ENCODE data around the gene HOXB13.

- TF ChIP-seq CTCF (IDR thresholded peaks at IDR 0.05) (no peak), POLR2A (IDR thresholded peaks at IDR 0.05) (no peak)
Observed at GRCh38 chr17:48756830-48757251, 28.3 kb upstream of the HOXB13 start.
